Measurements from ENCODE around the gene CCDC63.

The CCDC63 gene

DNA sequence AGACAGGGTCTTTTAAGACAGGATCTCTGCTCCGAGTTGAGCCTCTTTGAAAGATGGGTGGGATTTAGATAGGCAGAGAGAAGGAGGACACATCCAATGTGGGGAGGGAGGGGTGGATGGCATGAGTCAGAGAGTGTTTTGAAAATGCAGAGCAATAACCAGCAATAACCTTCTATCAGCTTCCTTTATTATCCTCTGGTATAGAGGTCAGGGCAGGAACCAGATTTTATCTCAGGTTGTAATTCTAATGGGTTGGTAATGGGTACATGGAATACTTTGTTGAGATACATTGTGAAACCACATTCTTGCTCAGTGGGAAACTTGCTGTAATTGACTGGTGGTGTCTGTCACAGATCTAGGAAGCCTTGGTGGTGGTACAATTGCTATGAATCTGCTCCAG is 37.6 kb upstream of the CCDC63 start:
- Histone ChIP-seq H3K4me3 (ENCODE audit: low read depth in 1 of 2, low read length in 1 of 2) (no peak overlapping the region), H3K9me3 (no peaks in the 10 kb centered on the region), H3K27ac (no peak overlapping the region), H3K27me3 (peaks cover 22% of the 10 kb centered on the region), H3K4me1 (ENCODE audit: control insufficient read depth in 1 of 2, insufficient read depth in 1 of 2, low read depth in 1 of 2, low read length in 1 of 2) (no peaks in the 10 kb centered on the region), H3K36me3 (no peaks in the 10 kb centered on the region)
- TF ChIP-seq, protein P1, sequence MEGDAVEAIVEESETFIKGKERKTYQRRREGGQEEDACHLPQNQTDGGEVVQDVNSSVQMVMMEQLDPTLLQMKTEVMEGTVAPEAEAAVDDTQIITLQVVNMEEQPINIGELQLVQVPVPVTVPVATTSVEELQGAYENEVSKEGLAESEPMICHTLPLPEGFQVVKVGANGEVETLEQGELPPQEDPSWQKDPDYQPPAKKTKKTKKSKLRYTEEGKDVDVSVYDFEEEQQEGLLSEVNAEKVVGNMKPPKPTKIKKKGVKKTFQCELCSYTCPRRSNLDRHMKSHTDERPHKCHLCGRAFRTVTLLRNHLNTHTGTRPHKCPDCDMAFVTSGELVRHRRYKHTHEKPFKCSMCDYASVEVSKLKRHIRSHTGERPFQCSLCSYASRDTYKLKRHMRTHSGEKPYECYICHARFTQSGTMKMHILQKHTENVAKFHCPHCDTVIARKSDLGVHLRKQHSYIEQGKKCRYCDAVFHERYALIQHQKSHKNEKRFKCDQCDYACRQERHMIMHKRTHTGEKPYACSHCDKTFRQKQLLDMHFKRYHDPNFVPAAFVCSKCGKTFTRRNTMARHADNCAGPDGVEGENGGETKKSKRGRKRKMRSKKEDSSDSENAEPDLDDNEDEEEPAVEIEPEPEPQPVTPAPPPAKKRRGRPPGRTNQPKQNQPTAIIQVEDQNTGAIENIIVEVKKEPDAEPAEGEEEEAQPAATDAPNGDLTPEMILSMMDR (IDR thresholded peaks at IDR 0.05), result no peak

DNA sequence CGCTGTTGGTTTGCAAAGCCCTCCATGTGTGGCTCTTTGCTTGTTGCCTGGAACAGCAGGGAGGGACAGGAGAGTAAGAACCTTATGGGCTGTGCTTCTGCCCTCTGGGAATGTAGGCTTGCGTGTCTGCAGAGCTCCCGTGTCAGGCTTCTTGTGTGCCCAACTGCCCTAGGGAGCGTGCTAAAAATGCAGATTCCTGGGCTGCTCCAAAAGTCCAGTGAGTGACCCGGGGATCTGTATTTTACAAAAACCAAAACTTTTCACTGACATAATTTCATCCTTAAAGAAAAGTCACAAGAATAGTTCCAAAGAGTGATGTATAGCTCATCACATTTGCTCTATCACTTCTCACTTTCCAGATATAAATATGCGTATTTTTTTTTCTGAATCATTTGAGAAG is 34.8 kb upstream of the CCDC63 start:
- Histone ChIP-seq H3K27ac (no peak overlapping the region), H3K27me3 (peaks cover 22% of the 10 kb centered on the region), H3K4me1 (ENCODE audit: control insufficient read depth in 1 of 2, insufficient read depth in 1 of 2, low read depth in 1 of 2, low read length in 1 of 2) (no peaks in the 10 kb centered on the region), H3K4me3 (ENCODE audit: low read depth in 1 of 2, low read length in 1 of 2) (no peak overlapping the region), H3K36me3 (no peaks in the 10 kb centered on the region), H3K9me3 (no peaks in the 10 kb centered on the region)
- TF ChIP-seq, protein P1 (IDR thresholded peaks at IDR 0.05), result no peak

DNA sequence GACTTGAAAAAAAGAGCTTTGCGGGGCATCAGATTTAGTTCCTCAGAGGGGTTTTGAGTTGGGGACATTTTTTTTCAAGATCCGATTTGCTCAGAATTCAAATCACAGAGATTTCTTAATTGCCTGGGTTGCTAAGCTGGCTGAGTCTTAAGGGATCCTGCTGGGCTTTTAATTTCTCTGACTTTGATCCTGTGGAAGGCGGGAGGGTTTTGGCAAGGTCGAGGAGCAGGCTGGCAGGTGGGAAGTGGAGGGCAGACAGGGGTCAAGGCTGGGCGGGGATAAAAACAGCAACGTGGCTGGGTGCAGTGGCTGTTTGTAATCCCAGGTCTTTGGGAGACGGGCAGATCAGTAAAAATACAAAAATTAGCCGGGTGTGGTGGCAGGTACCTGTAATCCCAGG is 33.5 kb upstream of the CCDC63 start:
- H3K4me3 ChIP-seq (ENCODE audit: low read depth in 1 of 2, low read length in 1 of 2), result no peak overlapping the region
- TF ChIP-seq, protein P1 (IDR thresholded peaks at IDR 0.05), result no peak
- H3K4me1 ChIP-seq (ENCODE audit: control insufficient read depth in 1 of 2, insufficient read depth in 1 of 2, low read depth in 1 of 2, low read length in 1 of 2), result no peaks in the 10 kb centered on the region
- no peaks in the 10 kb centered on the region for H3K36me3 ChIP-seq
- H3K9me3 ChIP-seq, result no peaks in the 10 kb centered on the region
- no peak overlapping the region for H3K27ac ChIP-seq
- H3K27me3 ChIP-seq, result peaks cover 22% of the 10 kb centered on the region

DNA sequence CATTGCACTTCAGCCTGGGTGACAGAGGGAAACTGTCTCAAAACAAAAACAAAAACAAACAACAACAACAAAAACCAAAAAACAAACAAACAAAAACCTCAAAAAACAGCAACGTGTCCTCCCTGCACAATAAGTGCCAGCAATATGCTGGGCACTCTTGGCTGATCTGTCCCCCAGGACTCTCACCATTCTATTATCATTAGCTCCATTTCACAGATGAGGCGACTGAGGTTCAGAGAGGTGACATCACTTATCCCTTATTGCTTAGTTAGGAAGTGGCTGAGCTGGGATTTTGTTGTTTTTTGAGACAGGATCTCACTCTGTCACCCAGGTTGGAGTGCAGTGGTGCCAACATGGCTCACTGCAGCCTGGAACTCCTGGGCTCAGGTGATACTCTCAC is 33.0 kb upstream of the CCDC63 start:
- no peaks in the 10 kb centered on the region for H3K36me3 ChIP-seq
- H3K4me1 ChIP-seq (ENCODE audit: control insufficient read depth in 1 of 2, insufficient read depth in 1 of 2, low read depth in 1 of 2, low read length in 1 of 2), result no peaks in the 10 kb centered on the region
- peaks cover 22% of the 10 kb centered on the region for H3K27me3 ChIP-seq
- no peak overlapping the region for H3K4me3 ChIP-seq (ENCODE audit: low read depth in 1 of 2, low read length in 1 of 2)
- H3K9me3 ChIP-seq, result no peaks in the 10 kb centered on the region
- H3K27ac ChIP-seq, result no peak overlapping the region
- TF ChIP-seq, protein P1 (IDR thresholded peaks at IDR 0.05), result no peak

DNA sequence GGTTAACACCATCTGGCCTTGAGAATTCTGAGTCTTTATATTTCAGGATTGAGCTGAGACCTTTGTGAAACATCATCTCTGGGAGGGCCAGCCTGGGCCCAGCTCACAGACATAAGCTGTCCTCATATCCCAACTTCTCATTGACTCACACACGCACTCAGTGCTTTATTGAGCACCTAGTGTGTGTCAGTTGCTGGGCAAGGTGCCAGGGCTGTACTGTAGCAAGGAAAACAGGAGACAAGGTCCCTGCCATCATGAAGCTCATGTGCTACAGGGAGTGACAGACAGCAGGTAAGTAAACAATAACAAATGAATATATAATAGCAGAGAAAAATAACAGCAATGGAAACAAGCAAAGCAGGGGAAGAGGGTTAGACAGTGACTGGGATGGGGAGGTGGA is 30.5 kb upstream of the CCDC63 start:
- H3K4me1 ChIP-seq (ENCODE audit: control insufficient read depth in 1 of 2, insufficient read depth in 1 of 2, low read depth in 1 of 2, low read length in 1 of 2), result no peaks in the 10 kb centered on the region
- H3K9me3 ChIP-seq, result no peaks in the 10 kb centered on the region
- peaks cover 19% of the 10 kb centered on the region for H3K27me3 ChIP-seq
- no peak overlapping the region for H3K4me3 ChIP-seq (ENCODE audit: low read depth in 1 of 2, low read length in 1 of 2)
- H3K27ac ChIP-seq, result no peak overlapping the region
- TF ChIP-seq, protein P1 (IDR thresholded peaks at IDR 0.05), result no peak
- H3K36me3 ChIP-seq, result no peaks in the 10 kb centered on the region

DNA sequence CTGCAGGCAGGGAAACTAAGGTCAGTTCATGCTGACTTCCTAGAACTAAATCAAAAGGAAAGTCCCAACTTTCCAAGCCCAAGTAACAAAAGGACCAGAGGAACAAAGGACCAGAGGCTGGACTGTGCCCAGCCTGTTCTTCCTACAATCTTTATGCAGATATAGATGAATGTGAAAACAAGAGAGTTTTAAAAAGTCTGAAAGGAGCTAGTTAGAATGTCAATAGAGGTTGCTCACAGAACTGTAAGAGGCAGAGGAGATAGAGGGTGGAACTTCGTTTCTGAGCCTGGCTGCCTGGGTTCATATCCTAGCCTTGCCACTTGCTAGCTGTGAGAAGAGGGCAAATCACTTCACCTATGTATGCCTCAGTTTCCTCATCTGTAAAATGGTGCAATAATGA is 30.0 kb upstream of the CCDC63 start:
- H3K9me3 ChIP-seq, result no peaks in the 10 kb centered on the region
- H3K27ac ChIP-seq, result no peak overlapping the region
- H3K4me3 ChIP-seq (ENCODE audit: low read depth in 1 of 2, low read length in 1 of 2), result no peak overlapping the region
- TF ChIP-seq, protein P1 (IDR thresholded peaks at IDR 0.05), result no peak
- H3K27me3 ChIP-seq, result peaks cover 13% of the 10 kb centered on the region
- no peaks in the 10 kb centered on the region for H3K4me1 ChIP-seq (ENCODE audit: control insufficient read depth in 1 of 2, insufficient read depth in 1 of 2, low read depth in 1 of 2, low read length in 1 of 2)
- H3K36me3 ChIP-seq, result no peaks in the 10 kb centered on the region

All from neutrophil (primary cell).